Muscle of arm (tissue), 12 donors: ENCODE measurements around the gene RSPO3. TPM values are rescaled to one million over a fixed set of nuclear protein-coding genes. Genes with fewer than 3 reads are reported as not detected.

Experiments
- DNase-seq: peaks from one replicate; pipeline ENCODE4 v3.0.0-alpha.2; 2013
- polyA plus RNA-seq, 12 donors: library from polyadenylated mRNA; unstranded; fragments of 120-200 nt; gene quantifications; one replicate each; pipeline ENCODE4 v1.2.1, GENCODE V29; 2013; ENCODE audit not compliant: insufficient read length in 12 of 12

RSPO3 gene
- polyA plus RNA-seq, 12 donors = 11.9 to 26.7 (median 18.2) TPM; not detected in 1

DNA sequence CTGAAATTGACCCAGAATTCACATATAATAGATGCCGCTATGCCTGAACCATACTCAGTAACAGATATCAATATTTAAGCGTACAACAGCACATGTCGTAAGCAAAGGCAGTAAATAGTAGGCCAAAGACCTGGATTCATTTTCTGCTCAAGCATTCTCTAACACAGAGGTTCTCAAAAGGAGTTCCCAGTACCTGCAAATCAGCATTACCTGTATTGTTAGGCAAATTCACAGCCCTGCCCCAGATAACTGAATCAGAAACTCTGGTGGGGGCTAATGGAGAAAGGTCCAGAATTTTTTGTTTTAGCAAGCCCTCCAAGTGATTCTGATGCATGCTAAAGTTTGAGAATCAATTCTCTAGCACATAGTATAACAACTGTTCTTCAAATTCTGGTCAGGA is 36.0 kb downstream of the RSPO3 start:
- no peak for DNase-seq

DNA sequence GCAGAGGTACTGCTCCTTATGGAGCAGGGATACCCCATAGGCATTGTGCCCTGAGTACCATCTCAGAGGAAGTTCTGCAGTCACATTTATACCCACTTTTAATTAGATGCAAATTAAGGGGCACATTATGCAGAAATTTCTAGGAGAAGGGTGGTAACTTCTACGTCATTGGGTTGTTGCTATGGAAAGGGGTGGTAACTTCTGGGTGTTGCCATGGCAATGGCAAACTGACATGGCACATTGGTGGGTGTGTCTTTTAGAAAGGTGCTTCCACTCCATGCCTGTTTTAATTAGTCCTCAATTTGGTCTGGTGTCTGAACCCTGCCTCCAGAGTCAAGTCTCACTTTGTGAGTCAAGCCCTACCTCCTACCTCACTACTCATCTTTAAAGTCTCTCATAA is 42.0 kb downstream of the RSPO3 start:
- no peak for DNase-seq

DNA sequence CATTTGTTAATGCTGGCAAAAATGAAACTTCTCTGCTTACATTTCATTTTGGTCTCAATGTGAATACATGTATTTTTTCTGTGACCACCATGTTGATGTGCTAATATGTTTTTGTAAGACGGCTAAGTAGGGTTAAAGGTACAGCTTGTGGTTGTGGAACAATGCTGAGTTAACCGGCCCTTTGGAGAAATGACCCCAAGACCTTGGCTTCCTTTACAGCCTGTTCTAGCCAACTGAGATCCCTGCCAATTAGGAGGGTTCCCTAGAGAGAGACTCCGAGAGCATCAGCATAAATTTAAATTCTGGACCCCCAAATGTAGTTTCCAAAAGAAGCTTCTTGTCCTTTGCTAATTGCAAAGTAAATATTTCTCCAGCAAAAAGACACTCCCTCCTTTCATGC is 44.4 kb downstream of the RSPO3 start:
- DNase-seq = peak; percentile 38

- DNase-seq = no peak
Observed at GRCh38 chr6:127164036-127164435, 45.6 kb downstream of the RSPO3 start.

DNA sequence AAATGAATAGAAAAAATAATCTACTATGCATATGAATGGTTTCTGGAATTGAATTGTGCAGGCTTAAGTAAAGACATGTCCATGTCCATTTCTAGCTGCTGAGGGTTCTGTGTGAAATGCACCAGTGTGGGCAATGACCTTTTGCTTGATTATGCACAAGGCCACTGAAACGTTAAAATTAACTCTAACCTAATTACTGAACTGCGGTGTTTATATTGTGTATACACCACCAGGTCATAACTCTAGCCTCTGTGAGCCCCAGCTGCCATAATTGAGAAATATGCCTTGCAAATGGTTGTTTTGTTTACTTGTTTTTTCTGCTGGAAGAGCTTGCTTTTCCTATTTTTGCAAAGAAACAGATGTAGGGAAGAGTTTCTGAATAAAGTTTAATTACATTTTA is 46.1 kb downstream of the RSPO3 start:
- DNase-seq = no peak

- DNase-seq = peak; percentile 69
Observed at GRCh38 chr6:127173156-127173940, 54.9 kb downstream of the RSPO3 start.

GRCh38 chr6:127176146-127176545 is 57.7 kb downstream of the RSPO3 start:
- no peak for DNase-seq

DNA sequence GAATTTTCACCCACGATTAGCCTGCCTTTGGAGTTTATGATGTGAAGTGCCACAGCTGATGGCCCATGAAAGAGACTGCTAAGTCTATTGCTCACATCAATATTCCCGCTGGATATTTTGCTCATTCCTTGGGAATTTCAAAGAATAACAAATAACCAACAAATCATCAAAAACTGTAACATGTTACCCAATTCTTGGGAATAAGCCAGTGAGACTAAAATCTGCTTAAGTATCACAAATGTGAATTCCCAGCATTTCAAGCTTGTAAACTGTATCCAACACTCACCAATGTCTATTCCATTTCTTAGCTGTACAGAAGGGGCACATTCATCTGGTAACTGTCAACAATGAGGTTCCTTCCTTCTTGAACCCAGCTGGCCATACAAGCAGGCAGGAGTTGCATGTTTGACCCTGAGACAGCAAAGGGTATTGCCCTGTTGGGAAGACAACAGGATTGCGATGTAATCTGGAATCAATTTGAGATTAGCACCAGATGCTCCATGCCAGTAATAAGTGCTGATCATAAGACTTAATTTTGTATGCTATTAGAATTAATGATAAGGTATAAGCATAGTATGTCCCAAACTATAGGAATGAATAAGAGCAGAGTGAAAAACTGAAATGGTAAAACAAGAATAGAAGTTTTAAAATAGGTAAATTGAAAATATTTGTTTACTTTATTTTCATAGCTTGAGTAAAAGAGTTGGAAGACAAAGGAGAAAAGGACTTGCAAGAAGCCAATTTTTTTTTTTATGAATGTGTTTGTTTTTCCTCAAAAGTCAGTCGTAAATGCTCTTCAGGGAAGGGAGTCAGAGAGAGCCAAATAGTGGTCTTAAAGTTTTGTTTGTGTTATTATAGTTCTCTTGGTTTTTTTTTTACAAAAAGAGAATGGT is 58.8 kb downstream of the RSPO3 start:
- no peak for DNase-seq

- no peak for DNase-seq
Observed at GRCh38 chr6:127177923-127178231, 59.4 kb downstream of the RSPO3 start.

GRCh38 chr6:127178746-127179145 is 60.3 kb downstream of the RSPO3 start:
- DNase-seq = no peak

DNA sequence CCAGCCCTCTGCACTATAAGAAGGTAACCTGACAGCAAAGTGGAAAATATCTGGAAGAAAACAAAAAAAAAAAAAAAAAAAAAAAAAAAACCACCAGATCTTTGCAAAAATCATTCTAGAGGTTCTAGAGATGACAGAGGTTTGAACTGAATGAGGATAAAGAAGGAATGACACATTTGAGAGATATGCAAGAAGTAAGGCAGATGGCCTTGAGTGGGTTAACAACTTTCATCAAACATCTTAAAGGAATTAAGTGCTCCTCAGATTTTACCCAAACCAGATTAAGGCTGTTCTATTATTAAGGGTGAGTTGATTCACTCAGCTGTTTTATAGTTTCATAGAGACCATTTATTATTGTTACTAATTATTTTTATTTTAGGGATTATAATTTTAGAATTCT is 62.0 kb downstream of the RSPO3 start:
- no peak for DNase-seq

DNA sequence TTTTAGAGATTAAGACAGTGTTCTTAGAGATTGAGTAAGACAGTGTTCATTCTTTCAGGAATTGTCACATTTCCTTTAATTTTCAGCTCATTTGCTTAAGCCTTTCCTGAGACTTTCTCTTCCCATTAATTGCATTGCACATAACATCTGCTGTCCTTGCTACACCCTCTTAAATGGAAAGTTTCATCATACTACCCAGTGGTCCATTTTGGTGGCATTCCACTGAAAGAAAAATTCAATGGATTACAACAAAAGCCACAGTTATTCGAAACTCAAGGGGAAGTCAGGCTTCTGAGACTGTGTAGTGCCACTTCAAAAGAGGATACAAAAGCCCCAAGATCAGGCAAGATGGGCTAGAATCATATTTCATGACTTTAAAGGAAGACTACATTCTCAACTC is 64.0 kb downstream of the RSPO3 start:
- no peak for DNase-seq

GRCh38 chr6:127185437-127185995 is 67.0 kb downstream of the RSPO3 start:
- no peak for DNase-seq

DNA sequence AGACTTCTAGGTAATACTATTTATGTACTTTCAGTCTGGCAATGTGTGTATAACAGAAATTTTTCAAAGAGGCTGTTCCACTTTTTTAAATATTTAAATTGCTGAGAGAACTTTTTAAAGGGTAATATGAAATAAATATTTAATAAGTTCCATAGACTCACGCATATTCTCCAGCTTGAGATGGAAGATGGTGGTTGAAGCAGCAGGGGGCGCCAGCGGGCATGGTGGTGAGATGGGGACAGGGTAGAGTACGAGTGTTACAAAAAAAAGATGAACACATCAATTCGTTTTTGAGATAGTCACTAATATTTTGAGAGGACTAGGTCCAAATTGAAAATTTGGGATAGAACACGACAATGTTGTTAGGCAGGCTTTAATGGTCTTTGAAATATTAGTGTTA is 68.4 kb downstream of the RSPO3 start:
- DNase-seq = no peak

DNA sequence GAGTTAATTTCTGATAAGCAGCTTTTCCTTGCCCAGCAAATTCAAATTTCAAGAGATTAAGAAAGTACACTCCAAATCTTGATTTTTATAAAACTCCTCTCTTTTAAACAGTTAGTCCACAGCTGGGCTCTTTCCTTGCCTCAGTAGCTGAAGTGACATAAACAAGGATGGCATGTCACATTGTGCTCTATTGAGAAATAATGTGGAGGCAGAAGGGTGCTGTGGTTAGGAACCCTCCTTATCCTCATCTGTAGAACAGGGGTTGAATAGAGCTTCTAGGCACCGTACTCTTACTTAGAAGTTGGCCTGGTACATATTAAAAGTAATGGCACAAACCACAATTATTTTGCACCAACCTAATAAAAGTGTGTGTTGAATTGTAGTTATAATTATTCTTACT is 70.3 kb downstream of the RSPO3 start:
- DNase-seq = no peak

GRCh38 chr6:127190552-127190951 is 72.1 kb downstream of the RSPO3 start:
- no peak for DNase-seq

- DNase-seq = no peak
Observed at GRCh38 chr6:127191716-127192115, 73.2 kb downstream of the RSPO3 start.

DNA sequence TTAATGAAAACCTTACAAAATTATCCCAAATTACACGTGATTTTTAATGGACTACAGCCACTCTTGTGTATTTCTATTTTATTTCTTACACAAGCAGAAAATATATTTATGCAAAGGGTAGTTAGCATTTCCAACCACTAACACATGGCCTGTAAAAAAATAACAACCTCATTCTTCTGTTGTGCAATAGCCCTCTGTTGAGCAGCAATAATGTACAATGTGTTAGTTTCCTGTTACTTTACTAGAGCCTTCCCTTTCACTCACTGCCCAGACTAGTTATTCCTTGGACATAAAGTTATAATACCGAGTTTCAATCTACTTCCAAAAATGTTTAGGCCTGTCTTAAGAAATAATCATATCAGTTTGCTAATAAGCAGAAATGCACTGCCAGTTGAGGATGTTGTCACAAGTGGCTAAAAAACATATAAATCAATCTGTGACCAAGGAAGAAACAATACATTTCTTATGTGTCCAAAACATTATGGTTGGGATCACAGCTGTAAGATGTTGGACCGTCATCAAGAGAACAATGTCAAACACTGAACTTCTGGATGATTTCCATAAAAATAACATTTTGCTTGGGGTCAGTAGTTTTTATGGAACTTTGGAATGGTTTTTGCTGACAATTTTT is 74.6 kb downstream of the RSPO3 start:
- peak; percentile 84 for DNase-seq

DNA sequence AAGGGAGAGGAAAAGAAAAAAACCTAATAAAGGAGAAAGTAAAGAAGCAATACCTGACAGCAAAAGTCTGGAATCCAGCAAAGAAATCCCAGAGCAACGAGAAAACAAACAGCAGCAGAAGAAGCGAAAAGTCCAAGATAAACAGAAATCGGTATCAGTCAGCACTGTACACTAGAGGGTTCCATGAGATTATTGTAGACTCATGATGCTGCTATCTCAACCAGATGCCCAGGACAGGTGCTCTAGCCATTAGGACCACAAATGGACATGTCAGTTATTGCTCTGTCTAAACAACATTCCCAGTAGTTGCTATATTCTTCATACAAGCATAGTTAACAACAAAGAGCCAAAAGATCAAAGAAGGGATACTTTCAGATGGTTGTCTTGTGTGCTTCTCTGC is 77.4 kb downstream of the RSPO3 start:
- no peak for DNase-seq

DNA sequence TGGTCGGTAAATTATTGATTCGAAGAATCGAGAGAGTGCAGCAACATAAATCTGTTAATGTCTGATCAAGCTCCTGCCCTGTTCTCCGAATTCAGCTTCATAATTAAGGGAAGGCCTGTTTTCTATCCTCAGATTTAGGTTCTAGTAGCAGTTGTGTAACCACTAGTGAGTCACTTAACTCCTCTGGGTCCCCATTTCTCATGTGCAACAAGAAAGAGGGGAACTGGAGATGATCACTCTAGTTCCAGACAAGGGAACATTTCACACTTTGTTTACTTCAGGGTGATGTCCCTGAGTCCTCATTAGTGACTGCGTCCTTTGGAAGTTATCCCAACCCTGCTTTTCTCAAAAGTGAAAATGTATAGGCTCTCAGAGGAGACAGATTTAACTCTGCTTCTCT is 80.1 kb downstream of the RSPO3 start:
- no peak for DNase-seq

GRCh38 chr6:127199470-127199869 is 81.0 kb downstream of the RSPO3 start:
- no peak for DNase-seq

GRCh38 chr6:127200114-127200513 is 81.6 kb downstream of the RSPO3 start:
- no peak for DNase-seq

DNA sequence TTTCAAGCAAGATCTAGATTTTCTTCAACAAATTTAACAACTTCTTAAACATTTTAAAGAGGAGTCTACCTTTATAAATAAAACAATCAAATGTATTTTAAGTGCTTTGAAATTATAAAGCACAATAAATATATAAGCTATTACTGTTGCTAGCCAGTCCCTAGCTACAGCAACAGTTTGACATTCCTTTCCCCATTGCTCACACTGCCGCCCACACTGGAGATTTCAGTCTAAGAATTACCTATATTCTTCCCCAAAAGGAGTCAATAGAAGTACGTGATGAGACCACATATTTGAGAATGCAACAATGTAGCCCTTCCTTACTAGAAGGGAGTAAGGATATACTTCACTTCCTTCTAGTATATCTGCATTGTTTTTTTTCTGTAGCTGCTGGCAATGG is 82.8 kb downstream of the RSPO3 start:
- DNase-seq = no peak
